NCI-H2029 (cell line): Measurements from ENCODE around the gene FAM81B.
"Not testable (repeated sequence)": the region's sequence is repeated elsewhere in the genome, so short reads cannot be mapped to it uniquely, and the experiment has no call there.

Experiments used
- DNase-seq: peaks from one replicate; lab custom pipeline; 2025; lab: John Stamatoyannopoulos, UW

Gene FAM81B, protein sequence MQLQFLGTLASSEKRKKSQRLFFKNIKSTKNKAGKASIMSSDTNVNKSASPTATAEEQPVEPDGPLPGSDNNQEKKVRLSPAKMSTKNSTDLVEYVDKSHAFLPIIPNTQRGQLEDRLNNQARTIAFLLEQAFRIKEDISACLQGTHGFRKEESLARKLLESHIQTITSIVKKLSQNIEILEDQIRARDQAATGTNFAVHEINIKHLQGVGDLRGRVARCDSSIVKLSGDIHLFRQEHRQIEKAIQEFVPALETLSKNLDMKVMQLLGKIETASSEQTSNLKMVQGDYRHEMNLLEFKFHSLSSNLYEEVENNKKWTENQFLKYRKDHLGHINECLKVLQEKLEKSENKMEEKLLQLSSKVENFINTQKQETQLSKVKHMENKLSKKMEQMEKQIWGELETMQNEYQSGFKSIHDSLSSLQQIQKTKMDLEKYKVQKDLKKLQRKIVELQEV

DNA sequence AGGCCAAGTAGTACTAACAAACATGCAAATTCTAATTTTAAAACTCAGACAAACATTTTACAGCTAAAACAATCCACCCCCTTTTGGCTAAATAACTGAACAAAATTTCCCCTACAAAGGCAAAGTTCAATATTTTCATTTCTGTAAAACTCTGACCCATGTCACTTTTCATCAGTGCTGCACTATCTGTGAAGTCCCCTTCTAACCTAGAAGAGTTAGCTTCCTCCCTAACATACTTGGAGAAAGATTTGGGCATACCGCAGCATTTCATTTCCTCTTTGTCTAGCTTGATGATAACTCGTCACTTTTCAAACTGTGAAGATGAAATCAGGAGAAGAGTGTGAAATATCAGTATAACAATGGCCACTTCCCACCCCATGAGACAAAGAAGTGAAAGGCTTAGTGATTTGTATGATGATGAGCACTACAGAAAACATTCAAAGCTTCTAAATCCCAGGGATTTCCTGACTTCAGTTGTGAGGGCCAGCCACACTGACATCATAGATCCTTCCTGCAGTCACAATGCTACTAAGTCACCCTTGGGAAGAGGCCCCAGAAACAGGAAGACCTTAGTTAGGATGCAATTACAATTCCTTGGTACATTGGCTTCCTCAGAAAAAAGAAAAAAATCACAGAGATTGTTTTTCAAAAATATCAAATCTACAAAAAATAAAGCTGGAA, at the start of gene FAM81B:
Gene FAM81B, plus strand, starts transcription at position 555 of the 681 bp plus-strand sequence. Its CDS starts 24 bp downstream, at position 579.
- no peak for DNase-seq

DNA sequence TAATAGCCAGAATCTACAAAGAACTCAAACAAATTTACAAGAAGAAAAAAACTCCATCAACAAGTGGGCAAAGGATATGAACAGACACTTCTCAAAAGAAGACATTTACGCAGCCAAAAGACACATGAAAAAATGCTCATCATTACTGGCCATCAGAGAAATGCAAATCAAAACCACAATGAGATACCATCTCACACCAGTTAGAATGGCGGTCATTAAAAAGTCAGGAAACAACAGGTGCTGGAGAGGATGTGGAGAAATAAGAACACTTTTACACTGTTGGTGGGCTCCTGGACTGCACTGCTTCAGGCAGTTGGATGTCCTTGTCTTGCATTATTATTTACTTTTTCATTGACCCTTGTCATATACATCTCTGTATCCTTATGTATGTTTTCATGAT, 49.7 kb upstream of the FAM81B start:
- DNase-seq = not testable (repeated sequence)

DNA sequence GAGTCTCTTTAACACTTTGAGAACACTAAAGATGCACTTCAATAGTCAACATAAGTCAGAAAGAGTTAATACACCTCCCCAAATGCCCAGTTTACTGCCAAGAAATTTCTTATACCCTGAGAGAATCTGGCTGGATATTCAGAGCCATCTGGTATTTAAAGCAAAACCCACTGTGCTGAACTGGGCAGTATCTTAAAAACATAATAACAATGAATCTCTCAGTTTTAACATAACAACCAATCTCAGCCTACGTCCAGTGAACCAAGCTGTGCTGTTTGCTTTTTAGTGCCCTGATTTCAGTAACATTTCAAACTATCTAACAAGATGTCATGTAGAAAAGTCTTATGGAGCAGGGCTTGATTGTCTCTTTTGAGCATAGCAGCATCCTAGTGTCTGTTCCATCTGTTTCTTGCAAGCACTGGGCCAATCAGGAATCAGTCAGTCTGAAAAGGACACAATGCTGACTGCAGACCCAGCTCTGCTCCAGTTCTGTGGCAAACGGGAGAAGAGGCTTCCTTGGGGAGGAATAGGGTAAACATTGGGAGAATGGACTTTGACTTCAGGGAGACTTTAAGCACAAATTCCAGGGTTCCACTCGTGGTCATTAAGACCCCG, 43.6 kb upstream of the FAM81B start:
- no peak for DNase-seq

DNA sequence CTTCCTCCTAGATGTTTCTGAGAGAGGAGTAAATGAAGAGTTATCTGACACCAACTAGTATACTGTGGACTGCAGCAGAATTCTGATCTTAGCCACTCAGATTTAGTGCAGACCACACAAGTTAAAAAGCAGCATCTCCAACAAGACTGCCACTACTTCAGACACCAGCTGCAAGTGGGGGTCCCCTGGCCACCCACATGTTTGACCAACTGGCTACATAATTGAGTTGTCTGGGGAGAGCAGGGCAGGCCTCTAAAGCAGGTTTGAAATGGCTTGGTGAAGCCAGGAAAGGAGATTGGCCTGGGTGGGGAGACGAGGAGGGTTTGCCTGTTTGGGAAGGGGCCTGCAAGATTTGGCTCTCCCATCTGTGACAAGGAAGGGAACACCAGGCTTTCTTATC, 40.5 kb upstream of the FAM81B start:
- no peak for DNase-seq

DNA sequence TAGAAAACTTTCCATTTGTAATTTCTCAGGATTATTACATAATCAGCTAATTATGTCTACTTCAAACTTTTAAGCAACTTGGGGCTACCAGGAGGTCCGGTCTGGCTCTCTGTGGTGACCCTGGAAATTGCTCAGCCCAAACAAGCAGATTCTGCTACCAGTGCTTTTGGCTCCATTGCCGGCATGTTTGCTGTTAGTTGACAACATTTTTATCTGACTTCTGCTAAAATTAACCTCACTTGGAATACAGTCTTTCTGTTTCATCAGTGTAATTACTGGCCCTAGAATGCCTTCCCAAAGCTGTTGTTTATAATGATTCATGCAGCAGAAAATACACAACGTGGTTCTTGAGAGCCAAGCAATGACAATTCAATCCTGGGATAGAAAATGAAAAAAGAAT, 38.5 kb upstream of the FAM81B start:
- DNase-seq = no peak

DNA sequence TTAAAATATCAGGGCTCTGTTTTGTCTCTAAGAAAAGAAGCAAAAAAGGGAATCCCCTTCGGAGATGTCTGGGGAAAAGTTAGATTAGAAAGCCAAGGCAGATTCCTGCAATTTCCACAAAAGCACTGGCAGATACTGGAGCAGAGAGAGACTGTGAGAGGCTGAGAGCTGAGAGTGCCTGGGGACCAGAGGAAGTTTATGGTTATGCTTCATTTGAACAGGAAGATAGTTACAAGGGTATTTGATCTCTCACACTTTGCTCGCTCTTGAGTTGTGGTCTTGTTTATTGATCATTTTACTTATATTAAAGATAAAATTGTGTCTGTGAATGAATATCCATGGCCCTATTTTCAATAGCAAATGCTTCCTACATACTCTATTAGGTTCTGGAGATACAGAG, 32.8 kb upstream of the FAM81B start:
- DNase-seq = no peak

DNA sequence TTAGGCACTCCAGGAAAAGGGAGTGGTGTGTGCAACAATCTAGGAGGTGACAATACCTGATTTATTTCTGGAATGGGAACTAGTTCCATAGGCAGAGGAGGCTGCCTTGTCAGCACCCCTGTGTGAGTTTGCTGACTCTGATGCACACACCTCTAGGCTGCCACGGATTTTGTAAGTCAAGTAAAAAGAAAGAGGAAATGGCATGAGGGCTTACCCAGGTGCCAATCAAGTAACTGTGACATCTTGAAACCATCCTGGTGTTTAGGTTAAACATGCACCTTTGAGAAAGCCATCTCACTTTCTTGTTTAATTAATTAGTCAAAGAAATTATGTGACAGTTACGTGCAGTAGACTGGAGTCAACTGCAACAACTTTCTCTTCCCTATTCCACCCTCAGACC, 32.3 kb upstream of the FAM81B start:
- no peak for DNase-seq

DNA sequence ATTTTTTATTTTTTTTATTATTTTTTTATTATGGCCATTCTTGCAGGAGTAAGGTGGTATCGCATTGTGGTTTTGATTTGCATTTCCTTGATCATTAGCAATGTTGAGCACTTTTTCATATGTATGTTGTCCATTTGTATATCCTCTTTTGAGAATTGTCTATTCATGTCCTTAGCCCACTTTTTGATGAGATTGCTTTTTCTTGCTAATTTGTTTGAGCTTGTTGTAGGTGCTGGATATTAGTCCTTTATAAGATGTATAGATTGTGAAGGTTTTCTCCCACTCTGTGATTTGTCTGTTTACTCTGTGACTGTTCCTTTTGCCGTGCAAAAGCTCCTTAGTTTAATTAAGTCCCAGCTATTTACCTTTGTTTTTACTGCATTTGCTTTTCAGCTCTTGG, 30.5 kb upstream of the FAM81B start:
- not testable (repeated sequence) for DNase-seq

DNA sequence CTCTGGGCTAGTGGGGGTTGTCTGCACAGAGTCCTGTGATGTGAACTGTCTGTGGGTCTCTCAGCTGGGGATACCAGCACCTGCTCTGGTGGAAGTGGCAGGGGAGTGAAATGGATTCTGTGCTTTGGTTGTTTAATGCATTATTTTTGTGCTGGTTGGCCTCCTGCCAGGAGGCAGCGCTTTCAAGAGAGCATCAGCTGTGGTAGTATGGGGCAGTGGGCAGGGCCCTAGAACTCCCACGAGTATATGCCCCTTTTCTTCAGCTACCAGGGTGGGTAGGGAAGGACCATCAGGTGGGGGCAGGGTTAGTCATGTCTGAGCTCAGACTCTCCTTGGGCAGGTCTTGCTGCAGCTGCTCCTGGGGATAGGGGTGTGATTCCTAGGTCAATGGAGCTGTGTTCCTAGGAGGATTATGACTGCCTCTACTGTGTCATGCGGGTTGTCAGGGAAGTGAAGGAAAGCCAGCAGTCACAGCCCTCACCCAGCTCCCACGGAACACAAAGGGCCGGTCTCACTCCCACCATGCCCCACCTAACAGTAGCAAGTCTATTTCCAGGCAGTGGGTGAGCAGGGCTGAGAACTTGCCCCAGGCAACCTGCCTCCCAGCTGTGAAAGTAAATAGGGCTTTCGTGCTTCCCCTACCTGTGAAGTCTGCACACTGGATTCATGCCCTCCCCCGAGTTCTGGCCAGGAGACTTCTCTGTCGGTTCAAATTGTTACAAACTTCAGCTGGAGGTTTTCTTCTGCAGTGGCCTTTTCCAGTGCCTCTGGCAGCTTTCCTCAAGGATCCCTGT, 25.7 kb upstream of the FAM81B start:
- DNase-seq = no peak

DNA sequence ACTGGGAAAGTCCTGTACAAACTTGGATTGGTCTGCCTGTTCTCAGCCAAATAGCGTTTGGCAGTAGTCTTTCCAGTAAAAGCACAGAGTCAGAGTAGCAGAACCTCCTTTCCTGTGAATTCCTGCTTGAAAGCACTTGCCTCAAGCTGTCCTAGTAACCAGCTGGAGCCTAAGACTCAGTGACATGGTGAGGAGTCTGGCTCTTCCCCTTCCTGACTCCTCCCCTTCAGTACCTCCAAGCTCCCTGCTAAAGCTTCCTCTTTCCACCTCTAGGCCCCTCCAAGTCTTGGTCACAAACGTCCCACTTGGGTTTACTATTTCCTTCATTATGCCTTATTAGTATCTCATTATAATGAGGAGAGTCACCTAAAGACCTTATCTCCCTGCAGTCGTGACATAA, 21.4 kb upstream of the FAM81B start:
- DNase-seq = no peak

DNA sequence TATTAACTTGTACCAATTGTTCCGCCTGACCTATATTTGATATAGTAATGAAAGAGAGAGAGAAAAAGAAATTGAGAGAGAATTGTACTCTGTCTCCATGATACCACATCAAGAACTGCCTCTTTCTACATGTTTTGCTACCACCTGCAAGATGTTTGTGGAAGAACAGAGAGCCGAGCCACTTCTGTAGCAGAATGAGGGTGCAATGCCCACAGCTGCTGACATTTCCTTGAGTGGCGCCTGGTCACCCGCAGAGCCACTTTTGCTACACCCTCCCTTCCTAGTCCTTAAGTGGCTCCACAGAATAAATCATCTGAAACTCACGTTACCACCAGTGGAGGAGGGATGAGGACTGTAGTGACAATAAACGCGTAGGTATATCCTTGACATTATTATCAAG, 17.1 kb upstream of the FAM81B start:
- DNase-seq = no peak

DNA sequence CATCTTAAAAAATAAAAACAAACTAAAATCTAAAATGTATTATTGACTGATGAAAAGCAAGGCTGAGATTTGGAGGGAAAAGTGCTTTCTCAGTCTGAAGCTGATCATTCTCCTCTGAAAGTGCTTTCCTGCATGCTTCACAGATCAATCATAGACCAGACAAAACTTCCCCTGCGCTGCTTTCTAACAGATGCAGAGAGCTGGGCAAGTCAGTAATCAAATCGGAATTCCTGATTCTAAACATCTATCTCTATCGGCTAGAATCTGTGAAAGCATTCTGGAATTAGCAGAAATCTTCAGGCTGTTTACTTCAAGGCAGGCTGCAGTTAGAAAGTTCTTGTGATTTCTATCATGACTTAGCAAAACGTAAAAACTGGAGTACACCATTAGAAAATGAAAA, 15.6 kb upstream of the FAM81B start:
- DNase-seq = no peak

DNA sequence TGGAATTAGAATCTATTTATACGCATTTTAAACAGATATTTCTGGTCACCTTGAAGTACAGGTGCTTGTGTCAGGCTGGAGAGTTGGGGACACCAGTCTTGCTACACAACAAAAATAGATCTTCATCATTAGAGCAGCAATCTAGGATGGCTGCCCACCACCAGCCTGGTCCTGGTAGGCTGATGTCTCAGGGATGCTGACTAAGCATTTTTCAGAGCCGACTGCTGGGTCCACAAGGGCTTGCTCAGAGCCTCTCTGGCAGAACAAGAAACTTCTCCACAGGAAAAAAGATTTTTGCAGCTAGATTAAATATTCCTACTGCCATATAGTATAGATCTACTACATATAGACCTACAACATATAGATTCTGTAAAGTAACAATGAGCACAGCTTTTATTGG, 12.0 kb upstream of the FAM81B start:
- no peak for DNase-seq

DNA sequence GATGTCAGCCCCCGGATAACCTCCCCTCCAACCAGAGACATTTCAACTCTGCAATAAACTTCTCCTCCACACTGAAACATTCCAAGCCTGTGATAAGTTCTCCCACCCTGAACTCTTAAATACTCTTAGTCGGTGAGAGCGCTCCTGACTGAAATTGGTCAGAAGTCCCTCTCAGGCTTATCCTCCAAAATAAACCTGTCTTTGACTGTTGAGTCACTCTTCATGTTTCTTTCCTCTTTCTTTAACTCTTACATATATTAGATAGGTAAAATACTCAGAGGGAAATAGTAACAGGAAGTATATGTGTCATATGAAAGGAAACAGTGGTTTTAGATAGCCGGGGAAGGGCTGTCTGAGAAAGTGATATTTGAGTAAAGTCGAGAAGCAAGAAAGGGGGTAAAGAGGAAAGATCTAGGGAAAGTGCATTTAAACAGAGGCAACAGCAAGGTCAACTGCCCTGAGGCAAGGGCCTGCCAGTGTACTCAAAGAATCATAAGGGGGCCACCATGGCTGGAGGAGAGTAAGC, 11.0 kb upstream of the FAM81B start:
- DNase-seq = no peak

DNA sequence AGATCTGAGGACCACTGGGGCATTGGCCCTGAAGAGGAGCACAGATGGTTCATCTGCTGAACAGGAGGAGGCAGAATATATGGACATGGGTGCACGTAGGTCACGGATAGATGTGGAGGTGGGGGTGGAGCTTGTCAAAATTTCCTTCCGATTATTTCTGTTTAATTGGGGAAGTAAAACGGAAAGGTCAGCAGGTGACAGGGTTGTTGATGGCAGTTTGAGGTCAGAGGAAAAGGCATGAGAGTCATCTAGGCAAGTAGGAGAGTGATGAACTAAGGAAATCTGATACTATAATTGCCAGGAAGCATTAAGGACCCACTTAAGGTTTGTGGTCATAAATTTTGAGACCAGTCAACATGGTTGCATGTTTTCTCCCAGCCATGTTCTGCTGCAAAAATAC, 8.4 kb upstream of the FAM81B start:
- peak; percentile 71 for DNase-seq

DNA sequence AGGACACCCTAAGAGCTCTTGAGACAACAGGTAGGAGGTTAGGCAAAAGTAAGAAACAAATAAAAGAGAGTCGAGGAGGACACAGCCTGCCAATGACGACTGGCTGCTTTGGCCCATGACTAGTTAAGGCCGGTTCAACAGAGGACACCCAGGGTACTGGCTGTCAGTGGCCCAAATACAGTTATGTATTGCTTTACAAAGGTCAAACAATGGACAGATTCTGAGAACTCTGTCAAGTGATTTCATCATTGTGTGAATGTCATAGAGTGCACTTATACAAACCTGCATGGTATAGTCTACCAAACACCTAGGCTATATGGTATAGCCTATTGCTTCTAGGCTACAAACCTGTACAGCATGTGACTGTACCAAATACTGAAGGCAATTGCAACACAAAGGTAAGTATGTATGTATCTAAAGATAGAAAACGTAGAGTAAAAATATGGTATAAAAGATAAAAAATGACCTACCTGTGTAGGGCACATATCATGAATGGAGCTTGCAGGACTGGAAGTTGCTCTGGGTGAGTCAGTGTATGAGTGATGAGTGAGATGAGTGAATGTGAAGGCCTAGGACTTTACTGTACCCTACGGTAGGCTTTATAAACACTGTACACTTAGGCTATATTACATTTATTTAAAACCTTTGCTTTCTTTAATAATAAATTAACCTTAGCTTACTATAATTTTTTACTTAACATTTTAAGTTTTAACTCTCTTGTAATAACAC, 6.5 kb upstream of the FAM81B start:
- no peak for DNase-seq

DNA sequence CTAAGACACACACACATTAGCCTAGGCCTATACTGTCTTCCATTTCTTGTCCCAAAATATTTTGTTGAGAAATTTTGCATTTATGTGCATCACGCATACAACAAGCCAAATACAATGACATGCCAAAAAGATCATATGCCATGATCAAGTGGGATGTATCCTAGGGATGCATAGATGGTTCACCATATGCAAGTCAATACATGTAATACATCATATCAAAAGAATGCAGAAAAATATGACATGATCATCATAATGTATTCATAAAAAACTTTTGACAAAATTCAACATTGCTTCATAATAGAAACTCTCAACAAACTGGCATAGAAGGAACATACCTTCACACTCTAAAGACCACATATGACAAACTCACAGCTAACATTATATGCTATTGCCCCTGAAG, 5.8 kb upstream of the FAM81B start:
- DNase-seq = no peak

DNA sequence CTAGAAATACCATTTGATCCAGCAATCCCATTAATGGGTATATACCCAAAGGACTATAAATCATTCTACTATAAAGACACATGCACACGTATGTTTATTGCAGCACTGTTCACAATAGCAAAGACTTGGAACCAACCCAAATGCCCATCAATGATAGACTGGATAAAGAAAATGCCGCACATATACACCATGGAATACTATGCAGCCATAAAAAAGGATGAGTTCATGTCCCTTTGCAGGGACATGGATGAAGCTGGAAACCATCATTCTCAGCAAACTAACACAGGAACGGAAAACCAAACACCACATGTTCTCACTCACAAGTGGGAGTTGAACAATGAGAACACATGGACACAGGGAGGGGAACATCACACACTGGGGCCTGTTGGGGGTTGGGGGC, 799 bp downstream of the FAM81B start:
- DNase-seq = not testable (repeated sequence)

DNA sequence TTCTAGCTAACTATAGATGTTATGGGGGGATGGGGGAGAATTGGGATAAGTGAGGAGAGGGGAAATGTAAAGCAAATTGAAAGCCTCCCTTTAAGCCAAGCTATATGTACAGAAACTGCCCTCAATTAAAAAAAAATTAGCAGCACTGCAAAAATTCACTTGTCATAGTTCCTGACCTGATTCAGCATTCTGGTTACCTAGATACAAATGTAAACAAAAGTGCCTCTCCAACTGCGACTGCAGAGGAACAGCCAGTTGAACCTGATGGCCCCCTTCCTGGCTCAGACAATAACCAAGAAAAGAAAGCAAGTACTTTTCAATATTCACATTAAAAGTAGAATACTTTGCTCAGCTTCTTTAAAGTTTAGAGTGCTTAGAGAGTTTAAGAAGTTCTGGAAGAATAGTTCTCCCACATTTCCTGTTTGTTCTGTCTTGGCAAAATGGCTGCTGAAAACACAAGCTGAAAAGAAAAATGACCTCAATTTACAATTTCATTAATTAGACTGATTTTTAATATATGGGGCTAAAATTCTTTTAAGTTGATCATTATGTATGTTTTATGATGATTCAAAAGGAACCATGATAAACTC, 1.5 kb downstream of the FAM81B start:
- DNase-seq = peak; percentile 82

DNA sequence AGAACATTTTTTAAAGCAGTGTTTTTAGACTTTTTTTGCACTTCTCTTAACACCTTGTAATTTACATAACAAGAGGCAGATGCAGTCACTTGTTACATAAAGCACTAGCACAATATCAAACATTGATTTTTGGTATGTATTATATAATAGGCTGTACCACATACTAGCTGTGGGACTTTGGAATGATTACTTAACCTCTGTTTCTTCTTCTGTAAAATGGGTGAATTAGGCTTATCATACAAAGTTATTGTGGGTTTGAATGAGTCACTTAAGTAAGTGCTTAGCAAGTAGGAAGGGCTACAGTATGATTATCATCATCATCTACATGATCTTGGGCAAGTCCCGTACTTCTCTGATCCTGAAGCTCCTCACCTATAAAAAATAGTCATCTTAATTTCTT, 2.1 kb downstream of the FAM81B start:
- DNase-seq = no peak

DNA sequence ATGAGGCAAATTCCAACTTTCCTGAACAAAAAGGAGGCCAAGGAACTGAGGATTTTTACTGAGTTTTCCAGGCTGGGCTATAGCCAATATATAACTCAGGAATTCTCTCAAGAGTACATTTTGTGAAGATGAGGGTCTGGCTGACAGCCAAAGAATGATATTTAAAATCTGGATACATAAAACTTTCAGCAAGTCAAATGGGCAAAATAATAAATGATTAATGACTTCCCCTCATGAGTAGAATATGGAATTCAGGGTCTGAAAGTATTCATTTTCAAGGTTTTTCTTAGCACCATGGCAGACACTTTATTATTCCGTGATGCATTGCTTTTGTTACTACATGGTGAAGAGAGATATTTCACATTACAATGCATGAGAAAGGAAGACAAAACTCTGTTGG, 7.8 kb downstream of the FAM81B start:
- DNase-seq = no peak
